Lower leg skin (tissue), 3 donors: ENCODE measurements around the gene RIT1.

Experiments
- CTCF ChIP-seq, 3 donors: fragments of 450-650 bp; IDR thresholded peaks; one replicate each; pipeline ENCODE4 v1.5.1; 2016; ENCODE audit warnings: antibody characterized with exemption in 3 of 3, mild to moderate bottlenecking in 3 of 3, moderate library complexity in 2 of 3
- POLR2A ChIP-seq, 2 donors: fragments of 450-650 bp; IDR thresholded peaks; one replicate each; pipeline ENCODE4 v1.6.1; 2016 to 2017; ENCODE audit warnings: antibody characterized with exemption in 2 of 2, mild to moderate bottlenecking in 1 of 2, moderate library complexity in 1 of 2

DNA sequence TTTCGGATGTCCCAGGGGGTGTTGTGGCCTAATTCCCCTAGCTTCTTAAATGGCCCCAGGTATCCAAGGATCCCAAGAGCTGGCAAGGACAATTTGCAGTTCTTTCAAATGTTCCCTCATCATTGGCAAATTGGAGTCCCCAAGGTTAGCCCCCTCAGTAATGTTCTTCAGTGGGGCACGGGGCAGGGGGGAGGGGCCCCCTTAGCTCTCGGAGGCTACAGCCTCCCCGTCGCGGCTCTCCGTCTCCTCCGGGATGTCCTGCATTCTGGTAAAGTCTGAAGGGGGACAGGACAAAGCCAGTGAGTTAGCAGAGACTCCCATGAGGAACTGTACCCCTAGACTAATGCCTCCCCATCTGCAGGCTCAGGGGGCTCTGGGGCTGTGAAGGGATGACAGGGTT is 36.6 kb upstream of the RIT1 start:
- TF ChIP-seq CTCF (IDR thresholded peaks at IDR 0.05): no peak
- TF ChIP-seq POLR2A (IDR thresholded peaks at IDR 0.05): no peak
